ENCODE data around the gene CAPN10.

CAPN10 gene

DNA sequence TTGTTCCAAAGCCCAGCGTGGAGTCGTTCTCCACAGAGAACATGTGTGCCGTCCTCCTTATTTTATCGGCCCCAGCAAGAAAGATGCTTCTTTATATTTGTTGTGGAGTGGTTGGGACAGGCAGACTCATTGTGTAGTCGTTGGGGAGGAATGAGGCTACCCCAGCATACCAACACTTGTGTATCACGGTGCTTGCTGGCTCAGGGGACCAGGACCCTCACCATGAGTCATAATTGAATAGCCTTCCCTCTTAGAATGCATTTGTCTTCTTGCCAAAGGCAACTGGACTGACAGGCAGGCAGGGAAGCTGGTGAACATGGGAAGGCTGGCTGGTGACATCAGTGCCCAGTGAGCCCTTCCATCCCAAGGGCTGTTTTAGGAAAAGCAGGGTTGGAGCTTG is 4.7 kb downstream of the CAPN10 start:
- TF ChIP-seq EP300 (IDR thresholded peaks at IDR 0.05; ENCODE audit: borderline replicate concordance): no peak
- TF ChIP-seq TAF1 (IDR thresholded peaks at IDR 0.05; ENCODE audit: low read depth): no peak
- TF ChIP-seq RAD21 (IDR thresholded peaks at IDR 0.05; ENCODE audit: low read depth): no peak
- TF ChIP-seq ZBTB7A (IDR thresholded peaks at IDR 0.05; ENCODE audit: low read depth): no peak
- TF ChIP-seq, protein P1, sequence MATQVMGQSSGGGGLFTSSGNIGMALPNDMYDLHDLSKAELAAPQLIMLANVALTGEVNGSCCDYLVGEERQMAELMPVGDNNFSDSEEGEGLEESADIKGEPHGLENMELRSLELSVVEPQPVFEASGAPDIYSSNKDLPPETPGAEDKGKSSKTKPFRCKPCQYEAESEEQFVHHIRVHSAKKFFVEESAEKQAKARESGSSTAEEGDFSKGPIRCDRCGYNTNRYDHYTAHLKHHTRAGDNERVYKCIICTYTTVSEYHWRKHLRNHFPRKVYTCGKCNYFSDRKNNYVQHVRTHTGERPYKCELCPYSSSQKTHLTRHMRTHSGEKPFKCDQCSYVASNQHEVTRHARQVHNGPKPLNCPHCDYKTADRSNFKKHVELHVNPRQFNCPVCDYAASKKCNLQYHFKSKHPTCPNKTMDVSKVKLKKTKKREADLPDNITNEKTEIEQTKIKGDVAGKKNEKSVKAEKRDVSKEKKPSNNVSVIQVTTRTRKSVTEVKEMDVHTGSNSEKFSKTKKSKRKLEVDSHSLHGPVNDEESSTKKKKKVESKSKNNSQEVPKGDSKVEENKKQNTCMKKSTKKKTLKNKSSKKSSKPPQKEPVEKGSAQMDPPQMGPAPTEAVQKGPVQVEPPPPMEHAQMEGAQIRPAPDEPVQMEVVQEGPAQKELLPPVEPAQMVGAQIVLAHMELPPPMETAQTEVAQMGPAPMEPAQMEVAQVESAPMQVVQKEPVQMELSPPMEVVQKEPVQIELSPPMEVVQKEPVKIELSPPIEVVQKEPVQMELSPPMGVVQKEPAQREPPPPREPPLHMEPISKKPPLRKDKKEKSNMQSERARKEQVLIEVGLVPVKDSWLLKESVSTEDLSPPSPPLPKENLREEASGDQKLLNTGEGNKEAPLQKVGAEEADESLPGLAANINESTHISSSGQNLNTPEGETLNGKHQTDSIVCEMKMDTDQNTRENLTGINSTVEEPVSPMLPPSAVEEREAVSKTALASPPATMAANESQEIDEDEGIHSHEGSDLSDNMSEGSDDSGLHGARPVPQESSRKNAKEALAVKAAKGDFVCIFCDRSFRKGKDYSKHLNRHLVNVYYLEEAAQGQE (IDR thresholded peaks at IDR 0.05; ENCODE audit: low read depth): no peak
- no peak for TF ChIP-seq NFIC (IDR thresholded peaks at IDR 0.05)
- TF ChIP-seq EGR1 (IDR thresholded peaks at IDR 0.05): no peak

GRCh38 chr2:240591784-240592183 is 5.2 kb downstream of the CAPN10 start:
- TF ChIP-seq TAF1 (IDR thresholded peaks at IDR 0.05; ENCODE audit: low read depth) (no peak), FOXM1 (IDR thresholded peaks at IDR 0.05; ENCODE audit: borderline replicate concordance, low read depth) (no peak)

GRCh38 chr2:240593026-240593702 is 6.6 kb downstream of the CAPN10 start:
- no peak for TF ChIP-seq ZBTB7A (IDR thresholded peaks at IDR 0.05; ENCODE audit: low read depth)
- TF ChIP-seq, protein P2, sequence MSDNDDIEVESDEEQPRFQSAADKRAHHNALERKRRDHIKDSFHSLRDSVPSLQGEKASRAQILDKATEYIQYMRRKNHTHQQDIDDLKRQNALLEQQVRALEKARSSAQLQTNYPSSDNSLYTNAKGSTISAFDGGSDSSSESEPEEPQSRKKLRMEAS (IDR thresholded peaks at IDR 0.05): no peak
- TF ChIP-seq EGR1 (IDR thresholded peaks at IDR 0.05): no peak
- no peak for TF ChIP-seq RAD21 (IDR thresholded peaks at IDR 0.05; ENCODE audit: low read depth)
- TF ChIP-seq YY1 (IDR thresholded peaks at IDR 0.05; ENCODE audit: low read depth): no peak
- TF ChIP-seq TEAD4 (IDR thresholded peaks at IDR 0.05): no peak
- TF ChIP-seq TAF1 (IDR thresholded peaks at IDR 0.05; ENCODE audit: low read depth): no peak
- TF ChIP-seq, protein P3, sequence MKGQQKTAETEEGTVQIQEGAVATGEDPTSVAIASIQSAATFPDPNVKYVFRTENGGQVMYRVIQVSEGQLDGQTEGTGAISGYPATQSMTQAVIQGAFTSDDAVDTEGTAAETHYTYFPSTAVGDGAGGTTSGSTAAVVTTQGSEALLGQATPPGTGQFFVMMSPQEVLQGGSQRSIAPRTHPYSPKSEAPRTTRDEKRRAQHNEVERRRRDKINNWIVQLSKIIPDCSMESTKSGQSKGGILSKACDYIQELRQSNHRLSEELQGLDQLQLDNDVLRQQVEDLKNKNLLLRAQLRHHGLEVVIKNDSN (IDR thresholded peaks at IDR 0.05): no peak
- no peak for TF ChIP-seq TCF12 (IDR thresholded peaks at IDR 0.05; ENCODE audit: low read depth)
- no peak for TF ChIP-seq EP300 (IDR thresholded peaks at IDR 0.05; ENCODE audit: borderline replicate concordance)

DNA sequence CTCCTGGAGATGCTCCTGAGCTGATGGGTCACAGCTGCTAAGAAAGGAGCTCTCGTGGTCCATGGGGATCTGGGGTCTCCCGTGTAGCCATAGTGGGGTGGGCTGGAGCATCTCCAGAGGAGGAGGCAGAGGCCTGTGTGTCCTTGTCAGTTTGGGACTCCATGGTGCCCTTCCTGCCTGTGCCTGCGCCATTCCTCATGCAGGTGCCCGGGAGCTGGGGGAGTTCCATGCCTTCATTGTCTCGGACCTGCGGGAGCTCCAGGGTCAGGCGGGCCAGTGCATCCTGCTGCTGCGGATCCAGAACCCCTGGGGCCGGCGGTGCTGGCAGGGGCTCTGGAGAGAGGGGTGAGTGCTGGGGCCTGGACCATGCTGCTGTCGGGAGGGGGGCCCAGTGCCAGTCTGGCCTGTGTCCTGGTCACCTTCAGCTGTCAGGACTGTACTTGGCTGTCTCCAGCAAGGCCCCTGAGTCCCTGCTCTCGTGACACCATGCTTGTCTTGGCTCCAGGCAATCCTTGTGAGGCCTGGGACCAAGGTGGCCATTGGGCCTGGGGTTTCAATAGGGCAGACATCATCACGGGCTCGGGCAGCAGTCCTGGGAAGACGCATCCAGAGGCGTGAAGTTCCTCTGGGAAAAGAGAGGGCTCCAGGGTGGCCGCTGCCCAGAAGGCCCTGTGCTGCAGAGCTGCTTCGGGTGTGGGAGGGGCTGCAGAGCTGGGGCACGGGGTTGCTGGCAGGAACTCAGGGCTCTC is 7.3 kb downstream of the CAPN10 start:
- TF ChIP-seq, protein P2 (IDR thresholded peaks at IDR 0.05): no peak
- TF ChIP-seq CEBPB (IDR thresholded peaks at IDR 0.05) (no peak), TAF1 (IDR thresholded peaks at IDR 0.05; ENCODE audit: low read depth) (no peak), NFIC (IDR thresholded peaks at IDR 0.05) (no peak), RAD21 (IDR thresholded peaks at IDR 0.05; ENCODE audit: low read depth) (no peak)

DNA sequence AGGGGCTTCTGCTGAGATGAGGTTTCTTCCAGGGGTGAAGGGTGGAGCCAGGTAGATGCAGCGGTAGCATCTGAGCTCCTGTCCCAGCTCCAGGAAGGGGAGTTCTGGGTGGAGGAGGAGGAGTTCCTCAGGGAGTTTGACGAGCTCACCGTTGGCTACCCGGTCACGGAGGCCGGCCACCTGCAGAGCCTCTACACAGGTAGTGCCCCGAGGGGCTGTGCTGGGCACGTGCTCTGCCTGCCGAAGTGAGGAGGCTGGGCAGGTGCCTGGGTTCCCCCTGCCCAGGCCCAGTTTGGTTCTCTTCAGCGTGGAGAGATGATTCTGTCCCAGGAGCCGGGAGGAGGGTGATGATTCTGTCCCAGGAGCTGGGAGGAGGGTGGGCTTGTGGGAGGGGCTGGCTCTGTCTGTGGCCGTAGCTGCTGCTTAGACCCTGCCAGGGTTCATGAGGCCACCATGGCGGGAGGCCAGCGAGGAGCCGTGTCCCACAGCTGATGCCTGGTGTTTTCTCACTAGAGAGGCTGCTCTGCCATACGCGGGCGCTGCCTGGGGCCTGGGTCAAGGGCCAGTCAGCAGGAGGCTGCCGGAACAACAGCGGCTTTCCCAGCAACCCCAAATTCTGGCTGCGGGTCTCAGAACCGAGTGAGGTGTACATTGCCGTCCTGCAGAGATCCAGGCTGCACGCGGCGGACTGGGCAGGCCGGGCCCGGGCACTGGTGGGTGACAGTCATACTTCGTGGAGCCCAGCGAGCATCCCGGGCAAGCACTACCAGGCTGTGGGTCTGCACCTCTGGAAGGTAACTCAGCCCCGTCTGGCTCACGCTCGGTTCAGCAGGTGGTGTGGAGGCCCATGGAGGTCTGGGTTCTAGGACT is 8.2 kb downstream of the CAPN10 start:
- TF ChIP-seq RAD21 (IDR thresholded peaks at IDR 0.05; ENCODE audit: low read depth): no peak
- TF ChIP-seq, protein P1 (IDR thresholded peaks at IDR 0.05; ENCODE audit: low read depth): no peak
- TF ChIP-seq, protein P2 (IDR thresholded peaks at IDR 0.05): no peak
- no peak for TF ChIP-seq EGR1 (IDR thresholded peaks at IDR 0.05)
- TF ChIP-seq ZBTB7A (IDR thresholded peaks at IDR 0.05; ENCODE audit: low read depth): no peak
- no peak for TF ChIP-seq TCF12 (IDR thresholded peaks at IDR 0.05; ENCODE audit: low read depth)
- TF ChIP-seq NFIC (IDR thresholded peaks at IDR 0.05): no peak
- TF ChIP-seq, protein P3 (IDR thresholded peaks at IDR 0.05): no peak
- TF ChIP-seq YY1 (IDR thresholded peaks at IDR 0.05; ENCODE audit: low read depth): no peak
- TF ChIP-seq CEBPB (IDR thresholded peaks at IDR 0.05): no peak
- no peak for TF ChIP-seq EP300 (IDR thresholded peaks at IDR 0.05; ENCODE audit: borderline replicate concordance)
- TF ChIP-seq TAF1 (IDR thresholded peaks at IDR 0.05; ENCODE audit: low read depth): no peak
- TF ChIP-seq CREB1 (IDR thresholded peaks at IDR 0.05; ENCODE audit: low read depth): no peak
- no peak for TF ChIP-seq TEAD4 (IDR thresholded peaks at IDR 0.05)
- no peak for TF ChIP-seq FOXM1 (IDR thresholded peaks at IDR 0.05; ENCODE audit: borderline replicate concordance, low read depth)

All from Ishikawa (cell line).